Activated naive CD8-positive, alpha-beta T cell treated with anti-CD3 and anti-CD28 coated beads, Interleukin-2, amount 50 U/mL, for 24 hours (primary cell): ENCODE measurements around the gene ANKRD27.
"Not testable (repeated sequence)": the region's sequence is repeated elsewhere in the genome, so short reads cannot be mapped to it uniquely, and the experiment has no call there.

Source experiments
- ATAC-seq: fragments of 150-1000 bp; cut with Tn5 transposase; one replicate; pipeline ENCODE4 v1.10.0; 2021
- DNase-seq: peaks from one replicate; pipeline ENCODE4 v3.0.0; 2021
- H3K27ac Mint-ChIP-seq: one replicate; pipeline ENCODE4 v1.8.0; 2021; ENCODE audit warnings: mild to moderate bottlenecking, mixed read lengths
- H3K27me3 Mint-ChIP-seq: one replicate; pipeline ENCODE4 v1.8.0; 2021; ENCODE audit warnings: mixed read lengths
- H3K36me3 Mint-ChIP-seq: one replicate; pipeline ENCODE4 v1.8.0; 2021; ENCODE audit warnings: low read depth, mixed read lengths
- H3K4me1 Mint-ChIP-seq: one replicate; pipeline ENCODE4 v1.8.0; 2021; ENCODE audit warnings: mixed read lengths
- H3K4me3 Mint-ChIP-seq: one replicate; pipeline ENCODE4 v1.8.0; 2021; ENCODE audit warnings: mild to moderate bottlenecking, moderate library complexity, mixed read lengths
- H3K9me3 Mint-ChIP-seq: one replicate; pipeline ENCODE4 v1.8.0; 2021; ENCODE audit warnings: mixed read lengths

ANKRD27 gene

GRCh38 chr19:32581705-32582179 lies 93.2 kb downstream of the ANKRD27 start:
- DNase-seq: no peak
- Mint-ChIP-seq H3K4me1 (peaks cover 47% of the 10 kb centered on the region), H3K9me3 (no peaks in the 10 kb centered on the region)

GRCh38 chr19:32580901-32581704 lies 93.9 kb downstream of the ANKRD27 start, which contains the start of gene PDCD5:
Gene PDCD5 (plus strand): TSS chr19:32581190. CDS start chr19:32581262, 72 bp downstream.
- peaks cover 41% of the 10 kb centered on the region for H3K4me1 Mint-ChIP-seq
- H3K27me3 Mint-ChIP-seq: peaks cover 4% of the 10 kb centered on the region
- peak within 1 kb of the TSS; percentile 92 for H3K4me3 Mint-ChIP-seq
- H3K27ac Mint-ChIP-seq: peak within 1 kb of the TSS; percentile 87
- peak; percentile 95 for ATAC-seq
- no peaks in the 10 kb centered on the region for H3K9me3 Mint-ChIP-seq
- peaks cover 35% of the 10 kb centered on the region for H3K36me3 Mint-ChIP-seq
- peak; percentile 96 for DNase-seq

More at GRCh38 chr19:32581705-32582179, 93.2 kb downstream of the ANKRD27 start:
- peak overlapping the region; percentile 92 for H3K4me3 Mint-ChIP-seq
- no peak for ATAC-seq
- peaks cover 4% of the 10 kb centered on the region for H3K27me3 Mint-ChIP-seq
- peaks cover 42% of the 10 kb centered on the region for H3K36me3 Mint-ChIP-seq
- peak overlapping the region; percentile 87 for H3K27ac Mint-ChIP-seq

DNA sequence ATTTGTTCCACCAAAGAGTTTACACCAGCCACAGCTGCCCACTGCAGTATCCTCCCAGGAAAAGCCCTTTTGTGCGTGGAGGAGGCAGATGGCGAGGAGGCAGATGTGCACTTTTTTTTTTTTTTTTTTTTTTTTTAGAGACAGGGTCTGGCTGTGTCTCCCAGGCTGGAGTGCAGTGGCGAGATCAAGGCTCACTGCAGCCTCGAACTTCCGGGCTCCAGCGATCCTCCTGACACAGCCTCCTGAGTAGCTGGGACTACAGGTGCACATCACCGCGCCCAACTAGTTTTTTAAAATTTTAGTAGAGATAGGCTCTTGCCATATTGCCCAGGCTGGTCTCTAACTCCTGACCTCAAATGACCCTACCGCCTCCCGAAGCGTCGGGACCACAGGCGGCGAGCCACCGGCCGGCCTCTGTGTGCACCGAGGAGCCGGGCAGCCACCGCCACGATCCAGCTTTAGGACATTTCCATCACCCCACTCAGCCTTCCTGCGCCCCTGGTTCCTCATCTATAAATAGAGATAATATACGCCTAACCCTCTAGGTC lies 94.6 kb downstream of the ANKRD27 start:
- Mint-ChIP-seq H3K27me3 (peaks cover 4% of the 10 kb centered on the region), H3K36me3 (peaks cover 29% of the 10 kb centered on the region), H3K9me3 (no peaks in the 10 kb centered on the region), H3K4me3 (peak overlapping the region; percentile 90), H3K4me1 (peaks cover 36% of the 10 kb centered on the region), H3K27ac (peak overlapping the region; percentile 84)
- ATAC-seq: no peak
- DNase-seq: no peak

- Mint-ChIP-seq H3K36me3 (peaks cover 2% of the 10 kb centered on the region), H3K27me3 (peaks cover 11% of the 10 kb centered on the region), H3K27ac (no peak overlapping the region), H3K4me3 (no peak overlapping the region), H3K4me1 (peaks cover 12% of the 10 kb centered on the region), H3K9me3 (no peaks in the 10 kb centered on the region)
- no peak for ATAC-seq
- no peak for DNase-seq
These were observed 98.2 kb downstream of the ANKRD27 start for GRCh38 chr19:32576790-32577189.

DNA sequence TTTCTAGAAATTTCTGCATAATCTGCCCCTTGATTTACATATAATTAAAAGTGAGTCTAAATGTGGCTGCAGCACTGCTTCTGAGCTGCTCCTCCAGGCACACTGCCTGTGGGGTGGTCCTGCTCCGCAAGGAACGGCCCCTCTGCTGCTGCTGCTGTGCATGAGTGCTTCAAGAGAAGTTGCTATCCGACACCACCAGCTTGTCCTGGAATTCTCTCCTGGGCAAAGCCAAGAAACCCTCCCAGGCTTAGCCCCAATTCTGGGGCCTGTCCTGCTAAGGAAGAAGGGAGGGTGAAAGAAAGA lies 101.5 kb downstream of the ANKRD27 start:
- ATAC-seq (no peak), DNase-seq (no peak)
- H3K4me3 Mint-ChIP-seq: no peak overlapping the region
- H3K27me3 Mint-ChIP-seq: peaks cover 19% of the 10 kb centered on the region
- H3K9me3 Mint-ChIP-seq: no peaks in the 10 kb centered on the region
- H3K4me1 Mint-ChIP-seq: peaks cover 9% of the 10 kb centered on the region
- H3K27ac Mint-ChIP-seq: no peak overlapping the region
- no peaks in the 10 kb centered on the region for H3K36me3 Mint-ChIP-seq

- H3K4me1 Mint-ChIP-seq, DNase-seq, H3K9me3 Mint-ChIP-seq, H3K36me3 Mint-ChIP-seq: not testable (repeated sequence)
- Mint-ChIP-seq H3K27me3 (peaks cover 19% of the 10 kb centered on the region), H3K27ac (peak overlapping the region; percentile 20), H3K4me3 (peak overlapping the region; percentile 68)
- peak; percentile 62 for ATAC-seq
These were observed 102.1 kb downstream of the ANKRD27 start for GRCh38 chr19:32572700-32573491.

DNA sequence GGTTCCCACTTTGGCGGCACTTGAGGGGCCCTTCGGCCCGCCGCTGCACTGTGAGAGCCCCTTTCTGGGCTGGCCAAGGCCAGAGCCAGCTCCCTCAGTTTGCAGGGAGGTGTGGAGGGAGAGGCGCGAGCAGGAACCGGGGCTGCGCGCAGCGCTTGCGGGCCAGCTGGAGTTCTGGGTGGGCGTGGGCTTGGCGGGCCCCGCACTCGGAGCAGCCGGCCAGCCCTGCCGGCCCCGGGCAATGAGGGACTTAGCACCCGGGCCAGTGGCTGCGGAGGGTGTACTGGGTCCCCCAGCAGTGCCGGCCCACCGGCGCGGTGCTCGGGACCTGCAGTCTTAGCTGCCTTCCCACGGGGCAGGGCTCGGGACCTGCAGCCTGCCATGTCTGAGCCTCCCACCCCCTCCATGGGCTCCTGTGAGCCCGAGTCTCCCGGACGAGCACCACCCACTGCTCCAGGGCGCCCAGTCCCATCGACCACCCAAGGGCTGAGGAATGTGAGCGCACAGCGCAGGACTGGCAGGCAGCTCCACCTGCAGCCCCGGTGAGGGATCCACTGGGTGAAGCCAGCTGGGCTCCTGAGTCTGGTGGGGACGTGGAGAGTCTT lies 103.4 kb downstream of the ANKRD27 start:
- peaks cover 15% of the 10 kb centered on the region for H3K27me3 Mint-ChIP-seq
- not testable (repeated sequence) for H3K4me3 Mint-ChIP-seq, H3K9me3 Mint-ChIP-seq, H3K36me3 Mint-ChIP-seq, H3K27ac Mint-ChIP-seq, ATAC-seq, H3K4me1 Mint-ChIP-seq, DNase-seq

GRCh38 chr19:32570081-32570785 lies 104.7 kb downstream of the ANKRD27 start:
- DNase-seq (peak; percentile 46), ATAC-seq (peak; percentile 76)
- no peaks in the 10 kb centered on the region for H3K36me3 Mint-ChIP-seq
- H3K27ac Mint-ChIP-seq: no peak overlapping the region
- H3K4me3 Mint-ChIP-seq: no peak overlapping the region
- H3K27me3 Mint-ChIP-seq: peaks cover 13% of the 10 kb centered on the region
- no peaks in the 10 kb centered on the region for H3K9me3 Mint-ChIP-seq
- H3K4me1 Mint-ChIP-seq: peaks cover 9% of the 10 kb centered on the region

DNA sequence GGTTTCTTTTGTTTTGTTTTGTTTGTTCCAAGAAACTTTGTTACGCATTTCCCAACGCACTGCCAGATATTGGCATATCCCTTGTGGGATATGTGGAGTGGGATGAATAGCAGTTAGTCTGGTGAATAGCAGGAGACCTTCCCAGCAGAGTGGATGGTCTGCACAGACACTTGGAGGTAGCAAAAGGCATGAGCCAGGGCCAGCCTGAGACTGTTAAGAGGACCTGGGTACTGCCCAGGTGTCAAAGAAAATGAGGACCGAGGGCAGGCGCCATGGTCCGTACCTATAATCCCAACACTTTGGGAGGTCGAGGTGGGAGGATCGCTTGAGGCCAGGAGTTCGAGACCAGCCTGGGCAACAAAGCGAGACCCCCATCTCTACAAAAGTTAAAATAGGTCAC lies 107.5 kb downstream of the ANKRD27 start:
- H3K4me1 Mint-ChIP-seq: peaks cover under 1% of the 10 kb centered on the region
- no peaks in the 10 kb centered on the region for H3K36me3 Mint-ChIP-seq
- ATAC-seq (no peak), DNase-seq (no peak)
- no peak overlapping the region for H3K4me3 Mint-ChIP-seq
- peaks cover 7% of the 10 kb centered on the region for H3K27me3 Mint-ChIP-seq
- H3K27ac Mint-ChIP-seq: no peak overlapping the region
- no peaks in the 10 kb centered on the region for H3K9me3 Mint-ChIP-seq

DNA sequence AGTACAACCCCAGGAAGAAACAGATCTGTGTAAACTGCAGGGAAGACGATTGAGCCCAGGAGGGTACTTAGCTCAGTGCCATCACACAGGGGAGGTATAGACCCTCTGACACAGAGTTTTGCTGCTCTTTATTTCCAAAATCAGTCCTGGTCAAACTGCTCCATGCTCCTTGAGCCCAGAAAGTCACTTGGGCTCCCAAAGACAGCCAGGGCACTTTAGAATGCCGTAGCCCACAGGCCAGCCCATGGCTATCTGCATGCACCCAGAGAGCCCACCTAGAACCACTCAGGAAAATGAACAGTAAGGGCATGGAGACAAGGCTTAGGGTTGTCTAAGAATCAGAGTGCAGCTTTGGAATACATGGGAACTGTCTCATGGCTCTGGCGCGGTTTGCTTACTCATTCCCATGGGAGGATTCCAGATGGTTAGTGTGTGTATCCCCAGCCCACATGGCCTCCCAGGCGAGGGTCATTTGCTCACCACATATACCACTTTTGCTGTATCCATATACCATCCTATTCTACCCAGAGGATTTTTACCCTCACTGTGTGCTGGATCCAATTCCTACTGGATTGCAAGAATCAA lies 108.6 kb downstream of the ANKRD27 start:
- no peaks in the 10 kb centered on the region for H3K4me1 Mint-ChIP-seq
- no peaks in the 10 kb centered on the region for H3K36me3 Mint-ChIP-seq
- DNase-seq (no peak), ATAC-seq (no peak)
- H3K27ac Mint-ChIP-seq: no peak overlapping the region
- H3K27me3 Mint-ChIP-seq: peaks cover 7% of the 10 kb centered on the region
- H3K4me3 Mint-ChIP-seq: no peak overlapping the region
- H3K9me3 Mint-ChIP-seq: no peaks in the 10 kb centered on the region

GRCh38 chr19:32563761-32564160 lies 111.2 kb downstream of the ANKRD27 start:
- H3K36me3 Mint-ChIP-seq: no peaks in the 10 kb centered on the region
- H3K27me3 Mint-ChIP-seq: no peaks in the 10 kb centered on the region
- no peak overlapping the region for H3K4me3 Mint-ChIP-seq
- H3K9me3 Mint-ChIP-seq: no peaks in the 10 kb centered on the region
- no peak overlapping the region for H3K27ac Mint-ChIP-seq
- DNase-seq (no peak), ATAC-seq (no peak)
- H3K4me1 Mint-ChIP-seq: no peaks in the 10 kb centered on the region

GRCh38 chr19:32558607-32559228 lies 116.3 kb downstream of the ANKRD27 start:
- H3K27me3 Mint-ChIP-seq: peaks cover 2% of the 10 kb centered on the region
- no peak overlapping the region for H3K4me3 Mint-ChIP-seq
- H3K36me3 Mint-ChIP-seq: no peaks in the 10 kb centered on the region
- H3K27ac Mint-ChIP-seq: no peak overlapping the region
- DNase-seq (no peak), ATAC-seq (no peak)
- no peaks in the 10 kb centered on the region for H3K9me3 Mint-ChIP-seq
- no peaks in the 10 kb centered on the region for H3K4me1 Mint-ChIP-seq

- Mint-ChIP-seq H3K27ac (no peak overlapping the region), H3K4me3 (no peak overlapping the region), H3K36me3 (no peaks in the 10 kb centered on the region), H3K27me3 (peaks cover 2% of the 10 kb centered on the region), H3K4me1 (no peaks in the 10 kb centered on the region), H3K9me3 (no peaks in the 10 kb centered on the region)
- ATAC-seq (no peak), DNase-seq (no peak)
These were observed 119.2 kb downstream of the ANKRD27 start for GRCh38 chr19:32555786-32556185.
